A673 (cell line): ENCODE results near the gene WNT8B. TPM values are rescaled to one million over a fixed set of nuclear protein-coding genes. Genes with fewer than 3 reads are reported as not detected.

Experiments used
- BruUV-seq: library from RNA; stranded (reverse); fragments of 400-500 nt; replicated peaks from 2 replicates; lab custom pipeline; 2021; lab: Mats Ljungman, UMichigan
- CTCF ChIA-PET: fragments of 300-600 bp; sonication (Branson Sonifier 250); formaldehyde crosslinking; loops from one replicate; lab custom pipeline; 2022; ENCODE audit warnings: antibody characterized with exemption; lab: Charles Lee
- POLR2A ChIA-PET: fragments of 300-600 bp; sonication (Branson Sonifier 250); formaldehyde crosslinking; loops from one replicate; lab custom pipeline; 2022; ENCODE audit warnings: antibody characterized with exemption; ENCODE audit not compliant: low non-redundant PET; lab: Charles Lee
- DNase-seq: peaks from one replicate; pipeline ENCODE4 v3.0.0-alpha.2; 2015; ENCODE audit warnings: low spot score
- H3K27ac ChIP-seq: fragments of 200-600 bp; sonication (generic); 2 replicates; pipeline ENCODE4 v1.5.1; 2016; ENCODE audit warnings: mixed run types, low read depth, mild to moderate bottlenecking, mixed read lengths, antibody characterized with exemption, low read length; ENCODE audit not compliant: poor library complexity, severe bottlenecking
- H3K27me3 ChIP-seq: fragments of 200-600 bp; sonication (generic); replicated peaks from 2 replicates; pipeline ENCODE4 v1.6.1; 2017; ENCODE audit warnings: mixed run types, low read depth, mild to moderate bottlenecking, mixed read lengths, antibody characterized with exemption, low read length; ENCODE audit not compliant: insufficient read depth, poor library complexity
- H3K36me3 ChIP-seq: fragments of 200-600 bp; sonication (generic); 2 replicates; pipeline ENCODE4 v1.6.1; 2016; ENCODE audit warnings: mixed run types, mild to moderate bottlenecking, mixed read lengths, antibody characterized with exemption, low read length; ENCODE audit not compliant: insufficient read depth, poor library complexity, severe bottlenecking
- H3K4me1 ChIP-seq: fragments of 200-600 bp; sonication (generic); 2 replicates; pipeline ENCODE4 v1.6.1; 2017; ENCODE audit warnings: mixed run types, mild to moderate bottlenecking, mixed read lengths, antibody characterized with exemption, low read length; ENCODE audit not compliant: insufficient read depth, poor library complexity, severe bottlenecking
- H3K4me3 ChIP-seq: fragments of 200-600 bp; sonication (generic); 2 replicates; pipeline ENCODE4 v1.5.1; 2016; ENCODE audit warnings: low read depth, mixed run types, mild to moderate bottlenecking, mixed read lengths, low read length; ENCODE audit not compliant: poor library complexity, severe bottlenecking
- H3K9me3 ChIP-seq: fragments of 200-600 bp; sonication (generic); 2 replicates; pipeline ENCODE4 v1.6.1; 2016; ENCODE audit warnings: mixed run types, low read depth, mild to moderate bottlenecking, mixed read lengths, antibody characterized with exemption, low read length; ENCODE audit not compliant: poor library complexity, severe bottlenecking
- CTCF ChIP-seq: fragments of 300-800, 200-600 bp; sonication (generic); conservative IDR thresholded peaks from 2 replicates; pipeline ENCODE4 v1.5.1; 2017; ENCODE audit warnings: low read depth, mild to moderate bottlenecking, antibody characterized with exemption, low read length, moderate library complexity, mixed read lengths
- EZH2 ChIP-seq: fragments of 200-600 bp; sonication (generic); IDR thresholded peaks from 2 replicates; pipeline ENCODE4 v1.6.1; 2017; ENCODE audit warnings: borderline replicate concordance, low read depth, mild to moderate bottlenecking, mixed read lengths, antibody characterized with exemption, low read length; ENCODE audit not compliant: poor library complexity, severe bottlenecking
- intact Hi-C: fragments of 100-400 bp; cut with micrococcal nuclease; formaldehyde crosslinking; loops from one replicate; pipeline ENCODE4 v1.10.0; 2022; ENCODE audit not compliant: unreplicated experiment
- total RNA-seq: library from RNA; stranded (reverse); gene quantifications from 2 replicates; pipeline ENCODE4 v1.2.3, GENCODE V29; 2021

The WNT8B gene
- total RNA-seq, 1 experiment from 2014 or later, result not detected

DNA sequence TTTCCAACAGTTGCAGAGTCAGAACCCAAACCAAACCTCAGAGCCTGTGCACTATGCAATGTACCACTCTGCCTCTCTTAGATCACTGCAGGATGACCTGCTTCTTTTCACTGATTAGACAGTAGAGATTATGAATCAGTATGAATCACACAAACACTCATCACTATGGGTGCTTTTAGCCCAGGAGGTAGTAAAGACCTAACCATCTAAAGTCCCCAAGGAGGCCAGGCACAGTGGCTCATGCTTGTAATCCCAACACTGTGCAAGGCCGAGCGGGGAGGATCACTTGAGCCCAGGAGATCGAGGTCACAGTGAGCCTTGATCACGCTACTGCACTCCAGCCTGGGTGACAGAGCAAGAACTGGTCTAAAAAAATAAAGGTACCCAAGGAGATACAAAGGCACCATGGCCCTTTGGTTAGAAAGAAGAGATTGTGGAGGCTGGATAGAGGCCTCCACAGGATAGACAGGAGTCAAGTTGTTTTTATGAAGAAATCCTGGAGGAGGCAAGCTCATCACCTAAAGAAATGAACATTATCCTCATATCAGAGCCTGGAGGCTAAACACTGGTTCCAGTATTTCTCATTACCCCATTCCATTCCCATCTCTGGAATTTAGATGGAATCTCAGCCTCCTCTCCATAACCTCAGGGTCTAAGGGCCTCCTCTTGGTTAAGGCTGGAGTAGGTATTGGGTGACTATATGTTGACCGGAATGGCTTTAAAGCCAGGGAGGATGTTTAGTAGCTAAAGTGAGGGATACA lies 44.0 kb downstream of the WNT8B start:
- no peak for TF ChIP-seq EZH2
- TF ChIP-seq CTCF, result no peak
- Histone ChIP-seq H3K27ac (no peak overlapping the region), H3K27me3 (no peaks in the 10 kb centered on the region), H3K9me3 (no peaks in the 10 kb centered on the region), H3K4me3 (no peak overlapping the region), H3K36me3 (no peaks in the 10 kb centered on the region), H3K4me1 (no peaks in the 10 kb centered on the region)
- intact Hi-C loops, result loop anchor here (5.0 to 10.0 kb wide), 2 partner anchors 169 to 202 kb away; no protein-coding TSS in a partner anchor
- no peak for DNase-seq
- BruUV-seq, result no TSS peak
- ChIA-PET POLR2A (no interaction called here), CTCF (interaction anchor here (0.6 kb wide), 1 partner anchor 24 kb away, joined by 4 read pairs; no protein-coding TSS in a partner anchor)

GRCh38 chr10:100507357-100507732 lies 44.5 kb downstream of the WNT8B start:
- H3K36me3 ChIP-seq, result no peaks in the 10 kb centered on the region
- no peak overlapping the region for H3K27ac ChIP-seq
- ChIA-PET POLR2A (no interaction called here), CTCF (no interaction called here)
- intact Hi-C loops, result loop anchor here (5.0 to 10.0 kb wide), 2 partner anchors 170 to 203 kb away; no protein-coding TSS in a partner anchor
- DNase-seq, result no peak
- no peaks in the 10 kb centered on the region for H3K9me3 ChIP-seq
- no TSS peak for BruUV-seq
- no peak overlapping the region for H3K4me3 ChIP-seq
- no peak for TF ChIP-seq EZH2
- TF ChIP-seq CTCF, result no peak
- H3K4me1 ChIP-seq, result no peaks in the 10 kb centered on the region
- no peaks in the 10 kb centered on the region for H3K27me3 ChIP-seq

GRCh38 chr10:100508266-100508665 lies 45.5 kb downstream of the WNT8B start:
- ChIA-PET POLR2A (no interaction called here), CTCF (interaction anchor here (1.0 to 2.4 kb wide), 4 partner anchors 10 to 162 kb away, joined by 3 to 19 read pairs (median 11); no protein-coding TSS in a partner anchor)
- H3K4me3 ChIP-seq, result no peak overlapping the region
- no TSS peak for BruUV-seq
- TF ChIP-seq EZH2, result no peak
- no peak for TF ChIP-seq CTCF
- DNase-seq, result no peak
- no peaks in the 10 kb centered on the region for H3K4me1 ChIP-seq
- no peak overlapping the region for H3K27ac ChIP-seq
- intact Hi-C loops, result loop anchor here (2.0 to 10.0 kb wide), 3 partner anchors 75 to 203 kb away; no protein-coding TSS in a partner anchor
- no peaks in the 10 kb centered on the region for H3K27me3 ChIP-seq
- no peaks in the 10 kb centered on the region for H3K9me3 ChIP-seq
- no peaks in the 10 kb centered on the region for H3K36me3 ChIP-seq
